Stomach smooth muscle (tissue), 2 donors: ENCODE data around the gene GABBR2.

Source experiments
- H3K27ac ChIP-seq: one replicate; pipeline ENCODE4 v1.7.0; 2013; ENCODE audit warnings: mild to moderate bottlenecking, low read length, inconsistent platforms
- H3K27me3 ChIP-seq, 2 donors: one replicate each; pipeline ENCODE4 v1.7.0; 2013; ENCODE audit warnings: low read length in 2 of 2; ENCODE audit not compliant: insufficient read depth in 2 of 2, control insufficient read depth in 1 of 2
- H3K36me3 ChIP-seq, 2 donors: one replicate each; pipeline ENCODE4 v1.7.0; 2013; ENCODE audit warnings: low read length in 2 of 2; ENCODE audit not compliant: control insufficient read depth in 2 of 2, insufficient read depth in 2 of 2
- H3K4me1 ChIP-seq: one replicate; pipeline ENCODE4 v1.7.0; 2013; ENCODE audit warnings: low read length; ENCODE audit not compliant: control insufficient read depth, insufficient read depth
- H3K4me3 ChIP-seq, 2 donors: one replicate each; pipeline ENCODE4 v1.7.0; 2013; ENCODE audit warnings: low read length in 2 of 2
- H3K9ac ChIP-seq, 2 donors: one replicate each; pipeline ENCODE4 v1.7.0; 2013; ENCODE audit warnings: low read length in 2 of 2, mild to moderate bottlenecking in 1 of 2
- H3K9me3 ChIP-seq, 2 donors: one replicate each; pipeline ENCODE4 v1.7.0; 2013; ENCODE audit warnings: low read length in 2 of 2; ENCODE audit not compliant: control insufficient read depth in 2 of 2
- donor health status: healthy.
- donor health status: Pancreatic carcinoma.

The GABBR2 gene

DNA sequence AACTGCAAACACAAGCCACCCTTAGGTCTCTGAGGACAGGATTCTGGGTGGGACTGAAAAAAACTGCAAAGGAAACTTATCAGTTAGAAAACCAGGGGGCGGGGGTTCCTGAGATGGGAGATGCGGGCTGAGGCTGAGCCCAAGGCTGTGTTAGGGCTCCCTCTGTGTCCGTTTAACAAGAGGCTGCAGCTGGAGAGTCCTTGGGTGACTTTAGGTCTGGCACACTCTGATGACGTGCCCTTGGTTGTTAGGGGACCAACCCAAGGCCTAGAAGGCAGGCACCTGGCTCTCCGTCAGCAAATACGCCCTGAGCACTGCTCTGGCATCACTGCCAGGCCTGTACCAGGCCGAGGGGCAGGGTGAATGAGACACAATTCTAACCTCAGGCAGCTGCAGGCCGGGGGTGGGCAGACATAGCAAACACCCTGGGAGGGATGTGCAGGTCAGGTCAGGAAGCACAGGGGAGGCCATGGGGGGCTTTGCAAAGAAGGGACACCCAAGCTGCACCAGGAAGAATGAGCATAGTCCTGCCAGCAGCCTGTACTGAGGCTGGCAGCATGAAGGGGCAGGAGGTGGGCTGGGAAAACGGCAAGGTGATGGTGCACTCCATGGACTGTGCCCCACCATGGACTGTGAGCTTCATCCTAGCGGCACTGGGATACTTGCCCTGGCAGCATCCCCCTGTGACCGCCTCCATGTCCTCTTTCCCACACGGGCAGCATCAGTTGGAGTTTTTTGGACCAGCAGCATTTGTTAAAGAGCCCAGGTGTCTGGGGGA is 137.9 kb downstream of the GABBR2 start:
- H3K36me3 ChIP-seq: no peaks in the 10 kb centered on the region
- H3K27ac ChIP-seq: no peak overlapping the region
- H3K4me3 ChIP-seq: no peak overlapping the region
- no peaks in the 10 kb centered on the region for H3K9me3 ChIP-seq
- no peaks in the 10 kb centered on the region for H3K4me1 ChIP-seq
- H3K27me3 ChIP-seq: peaks cover 0 to 5% of the 10 kb centered on the region in 2 donors
- H3K9ac ChIP-seq: no peak overlapping the region

DNA sequence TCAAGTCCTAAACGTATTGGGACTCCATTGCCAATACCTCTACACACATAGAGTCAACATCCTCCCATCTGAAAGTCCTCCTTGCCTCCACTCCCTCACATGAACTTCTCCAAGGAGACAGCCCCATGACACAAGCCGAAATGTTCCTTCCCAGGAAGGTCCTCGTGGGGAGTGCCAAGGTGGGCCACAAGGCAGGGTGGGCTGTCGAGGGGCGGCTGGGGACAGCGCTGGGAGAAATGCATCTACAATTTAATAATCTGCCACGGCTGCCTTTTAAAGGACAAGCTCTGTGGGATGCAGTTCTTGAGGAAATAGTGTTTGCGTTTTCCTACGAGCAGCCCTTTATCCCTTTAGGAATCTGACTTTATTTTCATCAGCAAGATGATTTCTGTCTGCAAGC is 138.7 kb downstream of the GABBR2 start:
- Histone ChIP-seq H3K4me3 (no peak overlapping the region), H3K4me1 (no peaks in the 10 kb centered on the region), H3K27ac (no peak overlapping the region), H3K9me3 (no peaks in the 10 kb centered on the region), H3K27me3 (peaks cover 0 to 5% of the 10 kb centered on the region in 2 donors), H3K9ac (no peak overlapping the region), H3K36me3 (no peaks in the 10 kb centered on the region)

GRCh38 chr9:98569491-98569890 is 139.2 kb downstream of the GABBR2 start:
- Histone ChIP-seq H3K4me1 (no peaks in the 10 kb centered on the region), H3K36me3 (no peaks in the 10 kb centered on the region), H3K27ac (no peak overlapping the region), H3K27me3 (peaks cover 0 to 5% of the 10 kb centered on the region in 2 donors), H3K4me3 (no peak overlapping the region), H3K9ac (no peak overlapping the region), H3K9me3 (no peaks in the 10 kb centered on the region)

DNA sequence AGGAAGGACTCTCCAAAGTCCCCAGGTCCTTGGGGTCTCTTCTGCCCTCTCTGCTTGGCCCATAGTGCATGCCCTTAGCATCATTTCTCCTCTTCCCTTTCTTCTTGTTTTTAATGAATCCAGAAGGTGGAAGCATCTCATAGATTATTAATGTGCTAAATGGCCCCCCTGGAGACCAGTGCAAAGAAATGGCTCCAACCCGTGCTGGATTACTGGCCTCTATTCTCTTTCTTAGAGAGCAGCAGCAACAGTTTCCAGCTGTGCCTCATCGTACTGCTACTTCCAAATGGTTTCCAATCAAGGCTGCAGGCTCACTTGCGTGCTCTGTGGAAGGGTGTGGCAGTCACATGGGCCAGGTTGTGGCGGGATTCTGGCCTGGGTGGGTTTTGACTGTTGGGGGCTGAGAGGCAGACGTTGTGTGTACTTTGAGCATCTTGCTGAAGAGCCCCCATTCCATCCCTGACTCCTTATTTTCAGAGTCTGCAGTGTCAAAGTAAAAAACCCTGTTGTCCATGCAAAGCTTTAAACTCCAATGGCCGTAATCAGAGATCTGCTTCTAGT is 139.7 kb downstream of the GABBR2 start:
- Histone ChIP-seq H3K27me3 (peaks cover 0 to 3% of the 10 kb centered on the region in 2 donors), H3K4me3 (no peak overlapping the region), H3K9ac (no peak overlapping the region), H3K27ac (no peak overlapping the region), H3K9me3 (no peaks in the 10 kb centered on the region), H3K36me3 (no peaks in the 10 kb centered on the region), H3K4me1 (no peaks in the 10 kb centered on the region)

DNA sequence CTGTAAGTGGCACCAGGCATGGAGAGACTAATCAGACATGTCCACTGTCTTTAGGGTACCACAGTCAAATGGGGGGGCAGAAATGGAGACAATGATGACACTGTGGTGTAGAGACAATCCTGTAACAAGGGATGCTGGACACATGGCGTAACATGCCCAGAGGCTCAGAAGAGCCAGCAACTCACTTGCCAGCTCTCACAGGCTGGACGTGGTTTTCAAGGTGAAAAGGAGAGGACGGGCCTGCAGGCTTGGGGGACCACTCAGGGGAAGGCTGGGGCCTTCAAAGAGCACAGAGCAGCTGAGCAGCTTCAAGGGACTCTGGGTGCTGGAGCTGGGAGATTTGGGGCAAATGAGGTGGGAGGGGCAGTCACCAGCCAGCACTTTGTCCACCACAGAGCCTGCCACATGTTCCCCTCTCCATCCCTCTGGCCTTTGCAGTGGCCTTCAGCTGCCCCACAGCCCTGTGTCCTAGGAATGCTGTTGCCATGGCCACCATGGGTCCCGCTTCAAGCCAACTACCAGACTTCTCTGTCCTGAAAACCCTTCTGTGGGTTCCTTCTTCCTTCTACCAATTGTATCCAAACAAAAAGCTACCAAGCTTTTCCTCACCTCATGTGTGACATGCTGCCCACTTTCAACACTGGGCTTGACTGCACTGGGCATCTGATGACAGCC is 140.4 kb downstream of the GABBR2 start:
- no peak overlapping the region for H3K4me3 ChIP-seq
- no peaks in the 10 kb centered on the region for H3K36me3 ChIP-seq
- H3K9me3 ChIP-seq: no peaks in the 10 kb centered on the region
- H3K27ac ChIP-seq: no peak overlapping the region
- H3K27me3 ChIP-seq: peaks cover 0 to 2% of the 10 kb centered on the region in 2 donors
- no peak overlapping the region for H3K9ac ChIP-seq
- no peaks in the 10 kb centered on the region for H3K4me1 ChIP-seq

DNA sequence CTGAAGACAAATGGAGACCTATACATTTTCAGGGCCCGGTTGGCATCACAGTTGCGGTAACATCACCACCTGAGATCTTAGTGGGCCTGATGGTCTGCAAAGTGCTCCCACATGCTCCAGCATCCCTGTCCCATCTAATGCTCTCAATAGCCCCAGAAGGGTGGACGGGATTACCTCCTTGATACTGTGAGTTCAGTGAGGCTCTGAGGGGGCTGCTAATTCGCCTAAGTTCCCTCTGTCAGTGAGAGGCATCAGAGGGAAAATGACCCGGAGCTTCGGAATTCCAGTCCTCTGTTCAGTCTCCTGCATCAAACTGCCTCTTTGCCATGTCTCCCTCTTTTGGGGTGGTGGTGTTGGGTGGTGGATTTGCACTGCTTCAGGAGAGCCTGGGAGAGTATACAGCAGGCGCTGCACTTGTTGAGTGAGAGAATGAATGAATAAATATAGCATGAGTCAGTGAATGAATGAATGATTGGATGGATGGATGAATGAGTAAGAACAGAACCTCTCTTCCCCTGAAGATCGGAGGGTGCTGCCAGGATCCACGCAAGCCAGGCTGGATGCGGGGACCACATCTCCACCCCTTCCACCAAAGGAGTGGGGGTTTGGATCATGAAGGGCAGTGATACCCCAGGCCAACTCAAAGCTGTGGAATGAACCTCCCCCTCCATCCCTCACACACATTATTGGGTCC is 141.0 kb downstream of the GABBR2 start:
- H3K4me3 ChIP-seq: no peak overlapping the region
- H3K36me3 ChIP-seq: no peaks in the 10 kb centered on the region
- no peaks in the 10 kb centered on the region for H3K9me3 ChIP-seq
- no peak overlapping the region for H3K9ac ChIP-seq
- no peak overlapping the region for H3K27ac ChIP-seq
- H3K4me1 ChIP-seq: no peaks in the 10 kb centered on the region
- peaks cover 0 to 2% of the 10 kb centered on the region in 2 donors for H3K27me3 ChIP-seq

DNA sequence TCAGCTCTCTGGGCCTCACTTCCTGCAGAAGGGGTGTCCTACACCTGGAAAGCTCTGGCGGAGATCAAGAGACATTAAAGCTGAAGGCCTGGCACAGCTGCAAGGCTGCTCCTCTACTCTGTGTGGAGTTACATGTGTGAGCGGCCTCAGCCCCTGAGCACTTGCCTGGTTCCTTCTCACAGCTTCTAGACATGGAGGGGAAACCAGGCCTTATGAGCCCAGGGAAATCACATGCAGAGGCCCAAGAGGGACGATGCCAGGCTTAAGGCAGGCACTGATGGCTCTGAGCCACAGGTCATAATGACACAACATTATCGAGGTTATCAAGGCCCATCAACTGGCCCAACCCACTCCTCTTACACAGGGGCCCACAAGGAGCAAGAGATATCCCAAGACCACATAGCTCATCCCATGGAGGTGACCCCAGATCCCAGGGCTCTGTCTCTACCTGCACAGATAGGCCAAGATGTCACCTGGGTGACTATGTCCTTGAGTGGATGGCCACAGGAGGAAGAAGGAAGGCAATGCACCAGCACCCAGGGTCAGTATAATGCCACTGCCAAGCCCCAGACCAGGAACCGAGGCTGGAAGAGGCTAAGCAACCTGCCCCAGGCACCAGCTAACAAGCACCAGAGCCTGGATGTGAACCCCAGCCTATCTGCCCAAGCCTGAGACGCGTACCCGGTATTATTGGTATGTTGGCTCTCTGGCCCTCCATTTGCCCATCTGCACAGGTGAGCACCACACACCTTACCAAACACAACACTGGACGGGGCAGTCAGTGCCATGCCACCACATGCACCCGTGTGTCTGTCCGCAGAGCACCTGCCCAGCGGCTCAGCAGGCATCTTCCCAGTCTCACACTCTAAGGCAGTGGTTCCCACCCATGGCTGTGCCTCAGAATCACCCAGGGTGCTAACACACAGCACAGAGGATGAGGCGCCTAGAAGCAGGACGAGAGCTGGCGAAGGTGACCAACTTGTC is 143.3 kb downstream of the GABBR2 start:
- H3K27me3 ChIP-seq: no peaks in the 10 kb centered on the region
- no peaks in the 10 kb centered on the region for H3K9me3 ChIP-seq
- H3K27ac ChIP-seq: no peak overlapping the region
- H3K4me1 ChIP-seq: no peaks in the 10 kb centered on the region
- H3K9ac ChIP-seq: no peak overlapping the region
- H3K36me3 ChIP-seq: no peaks in the 10 kb centered on the region
- H3K4me3 ChIP-seq: no peak overlapping the region

GRCh38 chr9:98564714-98565113 is 144.0 kb downstream of the GABBR2 start:
- Histone ChIP-seq H3K4me1 (no peaks in the 10 kb centered on the region), H3K27me3 (no peaks in the 10 kb centered on the region), H3K27ac (no peak overlapping the region), H3K4me3 (no peak overlapping the region), H3K9me3 (no peaks in the 10 kb centered on the region), H3K36me3 (no peaks in the 10 kb centered on the region), H3K9ac (no peak overlapping the region)

DNA sequence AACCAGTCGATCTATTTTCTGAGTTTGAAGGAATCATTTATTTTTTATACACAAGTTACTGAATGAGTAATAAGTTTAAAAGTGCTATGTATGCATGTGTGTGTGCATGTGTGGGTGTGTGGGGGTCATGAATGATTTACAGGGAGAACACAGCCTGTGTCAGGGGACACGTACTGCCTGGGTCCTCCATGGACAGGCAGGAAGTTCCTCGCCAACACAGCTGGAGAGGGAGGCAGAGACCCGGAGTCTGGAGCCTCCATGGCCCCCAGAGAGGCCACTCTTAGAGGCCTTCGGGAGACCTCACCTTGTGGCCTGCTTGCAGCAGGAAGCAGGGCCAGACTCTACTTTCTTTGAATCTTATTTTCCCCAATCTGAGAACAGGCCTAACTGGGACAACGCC is 144.7 kb downstream of the GABBR2 start:
- H3K9me3 ChIP-seq: no peaks in the 10 kb centered on the region
- H3K27me3 ChIP-seq: no peaks in the 10 kb centered on the region
- H3K27ac ChIP-seq: no peak overlapping the region
- no peaks in the 10 kb centered on the region for H3K4me1 ChIP-seq
- no peak overlapping the region for H3K4me3 ChIP-seq
- H3K9ac ChIP-seq: no peak overlapping the region
- no peaks in the 10 kb centered on the region for H3K36me3 ChIP-seq
